Mammary epithelial cell (primary cell): ENCODE data around the gene UGT2B28.
"Not testable (repeated sequence)": the region's sequence is repeated elsewhere in the genome, so short reads cannot be mapped to it uniquely, and the experiment has no call there.

Experiments
- EZH2 ChIP-seq: IDR thresholded peaks from 2 replicates; pipeline ENCODE4 v1.6.1; 2012; ENCODE audit warnings: low read length, inconsistent platforms, borderline replicate concordance
- TF ChIP-seq, protein P1 (sequence below), 2 donors: IDR thresholded peaks in 1 of 2; conservative IDR thresholded peaks in 1 of 2; 2 replicates each; pipeline ENCODE4 v1.5.1; 2011 to 2012; ENCODE audit warnings: inconsistent platforms in 2 of 2, low read length in 2 of 2, mild to moderate bottlenecking in 2 of 2, control low read depth in 1 of 2, low read depth in 1 of 2; ENCODE audit not compliant: insufficient read depth in 1 of 2; ENCODE audit errors: extremely low read depth in 1 of 2

DNA sequence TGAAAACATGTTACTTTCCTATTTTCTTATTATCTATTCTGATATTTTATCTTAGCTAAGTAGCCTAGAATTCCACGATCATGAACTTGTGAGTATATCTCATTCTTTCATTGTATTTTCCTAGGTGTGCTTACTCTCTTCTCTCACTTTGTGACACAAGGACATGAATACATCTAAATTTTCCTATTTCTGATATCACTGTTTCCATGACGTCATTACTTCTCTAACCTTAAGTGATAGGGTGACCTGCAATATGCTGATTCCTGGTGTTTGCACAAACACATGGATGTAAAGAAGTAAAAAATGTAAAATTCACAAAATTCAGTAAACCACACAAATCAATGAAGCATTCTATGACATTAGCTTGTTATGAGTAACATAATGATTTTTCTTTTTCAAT, 29.4 kb upstream of the UGT2B28 start:
- TF ChIP-seq, protein P1, sequence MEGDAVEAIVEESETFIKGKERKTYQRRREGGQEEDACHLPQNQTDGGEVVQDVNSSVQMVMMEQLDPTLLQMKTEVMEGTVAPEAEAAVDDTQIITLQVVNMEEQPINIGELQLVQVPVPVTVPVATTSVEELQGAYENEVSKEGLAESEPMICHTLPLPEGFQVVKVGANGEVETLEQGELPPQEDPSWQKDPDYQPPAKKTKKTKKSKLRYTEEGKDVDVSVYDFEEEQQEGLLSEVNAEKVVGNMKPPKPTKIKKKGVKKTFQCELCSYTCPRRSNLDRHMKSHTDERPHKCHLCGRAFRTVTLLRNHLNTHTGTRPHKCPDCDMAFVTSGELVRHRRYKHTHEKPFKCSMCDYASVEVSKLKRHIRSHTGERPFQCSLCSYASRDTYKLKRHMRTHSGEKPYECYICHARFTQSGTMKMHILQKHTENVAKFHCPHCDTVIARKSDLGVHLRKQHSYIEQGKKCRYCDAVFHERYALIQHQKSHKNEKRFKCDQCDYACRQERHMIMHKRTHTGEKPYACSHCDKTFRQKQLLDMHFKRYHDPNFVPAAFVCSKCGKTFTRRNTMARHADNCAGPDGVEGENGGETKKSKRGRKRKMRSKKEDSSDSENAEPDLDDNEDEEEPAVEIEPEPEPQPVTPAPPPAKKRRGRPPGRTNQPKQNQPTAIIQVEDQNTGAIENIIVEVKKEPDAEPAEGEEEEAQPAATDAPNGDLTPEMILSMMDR (conservative IDR thresholded peaks at IDR 0.05 in 1 of 2, IDR thresholded peaks at IDR 0.05 in 1 of 2; ENCODE audit: extremely low read depth in 1 of 2, insufficient read depth in 1 of 2, low read depth in 1 of 2, low read length in 2 of 2): not testable (repeated sequence)
- not testable (repeated sequence) for TF ChIP-seq EZH2
